Endothelial cell of umbilical vein (primary cell): ENCODE measurements around the gene ITPKA.

ENCODE experiments used
- CTCF ChIP-seq, 2 donors: IDR thresholded peaks; 1 replicate in 1 of 2; 2 replicates in 1 of 2; pipeline ENCODE4 v1.5.1; 2011; ENCODE audit warnings: low read length in 2 of 2, mild to moderate bottlenecking in 2 of 2, moderate library complexity in 2 of 2, control low read depth in 1 of 2, inconsistent platforms in 1 of 2, low read depth in 1 of 2; ENCODE audit not compliant: insufficient read depth in 1 of 2; ENCODE audit errors: extremely low read depth in 1 of 2
- MAX ChIP-seq: IDR thresholded peaks from 2 replicates; pipeline ENCODE4 v1.6.1; 2011; ENCODE audit not compliant: insufficient read depth, insufficient read length
- POLR2A ChIP-seq: IDR thresholded peaks from 2 replicates; pipeline ENCODE4 v1.6.1; 2012; ENCODE audit warnings: low read depth, mild to moderate bottlenecking, control low read depth, low read length
- POLR2AphosphoS5 ChIP-seq: IDR thresholded peaks from 2 replicates; pipeline ENCODE4 v1.6.1; 2012; ENCODE audit warnings: low read depth, mild to moderate bottlenecking, control low read depth, low read length, moderate library complexity; ENCODE audit not compliant: insufficient read depth

DNA sequence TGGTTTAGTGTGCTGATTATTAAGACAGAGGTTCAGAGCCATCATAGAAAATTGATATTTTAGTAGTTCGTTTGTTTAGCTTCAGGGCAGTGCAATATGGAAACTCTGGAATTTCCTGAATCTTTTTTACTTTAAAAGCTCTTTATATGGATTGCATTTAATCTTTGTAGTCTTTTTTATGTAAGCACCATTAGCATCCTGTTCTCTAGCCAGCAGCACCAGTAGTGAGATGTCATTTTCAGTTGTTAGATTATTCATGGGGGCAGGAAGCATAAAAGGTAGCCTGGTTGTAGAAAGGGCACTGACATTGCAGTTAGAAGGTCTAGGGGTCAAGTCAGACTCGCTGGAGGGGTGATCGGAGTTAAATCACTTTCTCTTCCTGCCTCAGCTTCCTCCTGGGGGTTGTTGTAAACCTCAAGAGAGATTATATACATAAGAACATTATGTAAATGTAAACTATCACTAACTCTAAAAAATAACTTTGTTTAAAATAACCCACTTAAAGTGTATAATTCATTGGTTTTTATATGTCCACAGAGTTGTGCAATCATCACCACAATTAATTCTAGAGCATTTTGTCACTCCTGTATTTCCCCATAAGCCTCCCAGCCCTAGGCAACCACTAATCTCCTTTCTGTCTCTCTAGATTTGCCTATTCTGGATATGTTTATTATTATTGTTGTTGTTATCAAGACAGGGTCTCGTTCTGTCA, 31.4 kb upstream of the ITPKA start:
- TF ChIP-seq POLR2A, result no peak
- TF ChIP-seq CTCF (IDR thresholded peaks at IDR 0.05; ENCODE audit: extremely low read depth in 1 of 2, insufficient read depth in 1 of 2, low read depth in 1 of 2, low read length in 2 of 2), result no peak
- no peak for TF ChIP-seq POLR2AphosphoS5
- no peak for TF ChIP-seq MAX
